ENCODE results near the gene BCR.

BCR gene

DNA sequence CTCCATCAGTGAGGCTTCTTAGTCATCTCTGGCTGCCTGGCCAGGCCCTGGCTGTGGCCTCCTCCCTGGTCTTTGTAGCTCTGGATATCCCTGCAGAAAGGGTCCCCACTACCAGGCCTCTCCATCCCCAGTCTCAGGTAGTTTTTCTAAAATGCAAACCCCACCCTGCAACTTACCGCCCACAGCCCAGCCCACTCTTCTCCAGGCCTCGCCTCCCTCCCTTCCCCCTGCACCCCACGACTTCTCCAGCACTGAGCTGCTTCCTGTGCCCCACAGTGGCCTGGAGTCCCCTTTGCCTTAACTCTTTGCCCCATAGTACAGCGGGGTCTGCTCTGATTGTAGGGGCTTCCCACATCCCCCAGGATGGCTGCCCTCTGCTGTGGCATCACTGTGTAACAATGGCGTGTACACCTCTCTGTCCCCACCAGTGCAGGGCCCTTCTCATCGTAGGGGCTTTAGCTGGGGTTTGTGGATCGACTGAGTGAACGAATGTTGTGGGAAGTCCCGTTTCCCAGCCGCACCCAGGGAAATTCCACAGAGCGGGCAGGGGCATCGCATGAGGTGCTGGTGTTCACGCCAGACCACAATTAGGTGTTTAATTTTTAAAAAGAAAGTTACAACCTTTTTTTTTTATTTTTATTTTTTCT is 111.6 kb downstream of the BCR start:
- Histone ChIP-seq H3K4me3 (IDR thresholded peaks at IDR 0.05; ENCODE audit: insufficient read depth, low read depth, low read length) (no peak overlapping the region), H3K27me3 (ENCODE audit: insufficient read depth, low read depth) (no peaks in the 10 kb centered on the region), H4K20me1 (ENCODE audit: insufficient read depth) (no peaks in the 10 kb centered on the region), H3K79me2 (ENCODE audit: insufficient read depth, low read depth) (no peaks in the 10 kb centered on the region), H3K27ac (no peak overlapping the region), H3K4me1 (ENCODE audit: low read depth, poor library complexity, severe bottlenecking) (no peaks in the 10 kb centered on the region), H3K4me2 (no peak overlapping the region), H3K9ac (no peak overlapping the region), H3K36me3 (ENCODE audit: insufficient read depth) (peaks cover 8% of the 10 kb centered on the region; the same call in 1 of the 2 replicates), H2AFZ (ENCODE audit: low read depth) (no peak overlapping the region)
- TF ChIP-seq, protein P1, sequence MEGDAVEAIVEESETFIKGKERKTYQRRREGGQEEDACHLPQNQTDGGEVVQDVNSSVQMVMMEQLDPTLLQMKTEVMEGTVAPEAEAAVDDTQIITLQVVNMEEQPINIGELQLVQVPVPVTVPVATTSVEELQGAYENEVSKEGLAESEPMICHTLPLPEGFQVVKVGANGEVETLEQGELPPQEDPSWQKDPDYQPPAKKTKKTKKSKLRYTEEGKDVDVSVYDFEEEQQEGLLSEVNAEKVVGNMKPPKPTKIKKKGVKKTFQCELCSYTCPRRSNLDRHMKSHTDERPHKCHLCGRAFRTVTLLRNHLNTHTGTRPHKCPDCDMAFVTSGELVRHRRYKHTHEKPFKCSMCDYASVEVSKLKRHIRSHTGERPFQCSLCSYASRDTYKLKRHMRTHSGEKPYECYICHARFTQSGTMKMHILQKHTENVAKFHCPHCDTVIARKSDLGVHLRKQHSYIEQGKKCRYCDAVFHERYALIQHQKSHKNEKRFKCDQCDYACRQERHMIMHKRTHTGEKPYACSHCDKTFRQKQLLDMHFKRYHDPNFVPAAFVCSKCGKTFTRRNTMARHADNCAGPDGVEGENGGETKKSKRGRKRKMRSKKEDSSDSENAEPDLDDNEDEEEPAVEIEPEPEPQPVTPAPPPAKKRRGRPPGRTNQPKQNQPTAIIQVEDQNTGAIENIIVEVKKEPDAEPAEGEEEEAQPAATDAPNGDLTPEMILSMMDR (conservative IDR thresholded peaks at IDR 0.05; ENCODE audit: low read depth, low read length): no peak

GRCh38 chr22:23292453-23293350 is 112.4 kb downstream of the BCR start:
- Histone ChIP-seq H3K4me1 (ENCODE audit: low read depth, poor library complexity, severe bottlenecking) (no peaks in the 10 kb centered on the region), H3K4me3 (IDR thresholded peaks at IDR 0.05; ENCODE audit: insufficient read depth, low read depth, low read length) (no peak overlapping the region), H3K27me3 (ENCODE audit: insufficient read depth, low read depth) (no peaks in the 10 kb centered on the region), H4K20me1 (ENCODE audit: insufficient read depth) (no peaks in the 10 kb centered on the region), H2AFZ (ENCODE audit: low read depth) (no peak overlapping the region), H3K9ac (no peak overlapping the region), H3K27ac (no peak overlapping the region), H3K4me2 (no peak overlapping the region), H3K79me2 (ENCODE audit: insufficient read depth, low read depth) (no peaks in the 10 kb centered on the region), H3K36me3 (ENCODE audit: insufficient read depth) (peaks cover 8% of the 10 kb centered on the region; the same call in 1 of the 2 replicates)
- TF ChIP-seq, protein P1 (conservative IDR thresholded peaks at IDR 0.05; ENCODE audit: low read depth, low read length): no peak

DNA sequence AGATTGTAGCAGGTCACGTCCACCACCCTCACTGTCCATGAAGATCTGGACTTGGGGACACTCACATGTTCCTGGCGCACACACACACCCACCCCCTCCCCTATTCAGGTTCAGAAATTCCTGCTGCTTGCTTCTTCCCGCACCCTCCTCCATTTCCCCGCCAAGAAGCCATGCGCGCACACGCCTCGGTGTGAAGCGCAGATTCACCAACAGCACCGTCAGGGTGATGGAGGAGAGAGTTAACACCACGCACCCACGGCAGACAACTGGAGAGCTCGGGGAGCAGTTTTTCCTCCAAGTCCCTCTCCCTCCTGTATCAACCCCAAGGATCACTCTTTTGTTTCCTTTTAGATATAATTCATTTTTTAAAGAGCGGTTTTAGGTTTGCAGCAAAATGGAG is 113.4 kb downstream of the BCR start:
- no peak overlapping the region for H3K27ac ChIP-seq

GRCh38 chr22:23294221-23294620 is 113.9 kb downstream of the BCR start:
- H2AFZ ChIP-seq (ENCODE audit: low read depth): no peak overlapping the region
- no peak overlapping the region for H3K9ac ChIP-seq
- no peaks in the 10 kb centered on the region for H3K79me2 ChIP-seq (ENCODE audit: insufficient read depth, low read depth)
- no peak overlapping the region for H3K4me2 ChIP-seq
- H3K27ac ChIP-seq: no peak overlapping the region
- H3K4me1 ChIP-seq (ENCODE audit: low read depth, poor library complexity, severe bottlenecking): no peaks in the 10 kb centered on the region
- H3K27me3 ChIP-seq (ENCODE audit: insufficient read depth, low read depth): no peaks in the 10 kb centered on the region
- TF ChIP-seq, protein P1 (conservative IDR thresholded peaks at IDR 0.05; ENCODE audit: low read depth, low read length): no peak
- no peaks in the 10 kb centered on the region for H4K20me1 ChIP-seq (ENCODE audit: insufficient read depth)
- no peak overlapping the region for H3K4me3 ChIP-seq (IDR thresholded peaks at IDR 0.05; ENCODE audit: insufficient read depth, low read depth, low read length)
- peaks cover 8% of the 10 kb centered on the region; the same call in 1 of the 2 replicates for H3K36me3 ChIP-seq (ENCODE audit: insufficient read depth)

More for the DNA sequence above, 113.4 kb downstream of the BCR start:
- Histone ChIP-seq H2AFZ (ENCODE audit: low read depth) (no peak overlapping the region), H3K36me3 (ENCODE audit: insufficient read depth) (peaks cover 8% of the 10 kb centered on the region; the same call in 1 of the 2 replicates), H3K9ac (no peak overlapping the region), H3K4me3 (IDR thresholded peaks at IDR 0.05; ENCODE audit: insufficient read depth, low read depth, low read length) (no peak overlapping the region), H4K20me1 (ENCODE audit: insufficient read depth) (no peaks in the 10 kb centered on the region), H3K4me1 (ENCODE audit: low read depth, poor library complexity, severe bottlenecking) (no peaks in the 10 kb centered on the region), H3K27me3 (ENCODE audit: insufficient read depth, low read depth) (no peaks in the 10 kb centered on the region), H3K4me2 (no peak overlapping the region), H3K79me2 (ENCODE audit: insufficient read depth, low read depth) (no peaks in the 10 kb centered on the region)
- TF ChIP-seq, protein P1 (conservative IDR thresholded peaks at IDR 0.05; ENCODE audit: low read depth, low read length): no peak
